Bone marrow (tissue), 2 donors: ENCODE results near the gene CNDP2.
A peak's percentile ranks its signal among the peaks of the same experiment; 100 is the strongest.
"Not testable (repeated sequence)": the region's sequence is repeated elsewhere in the genome, so short reads cannot be mapped to it uniquely, and the experiment has no call there.

Experiments used
- DNase-seq, 2 donors: peaks; one replicate each; lab custom pipeline; 2025; lab: John Stamatoyannopoulos, UW

CNDP2 gene

GRCh38 chr18:74517236-74517630, 21.1 kb downstream of the CNDP2 start:
- no peak for DNase-seq

- no peak for DNase-seq
Measured at GRCh38 chr18:74518456-74519295, 22.5 kb downstream of the CNDP2 start.

DNA sequence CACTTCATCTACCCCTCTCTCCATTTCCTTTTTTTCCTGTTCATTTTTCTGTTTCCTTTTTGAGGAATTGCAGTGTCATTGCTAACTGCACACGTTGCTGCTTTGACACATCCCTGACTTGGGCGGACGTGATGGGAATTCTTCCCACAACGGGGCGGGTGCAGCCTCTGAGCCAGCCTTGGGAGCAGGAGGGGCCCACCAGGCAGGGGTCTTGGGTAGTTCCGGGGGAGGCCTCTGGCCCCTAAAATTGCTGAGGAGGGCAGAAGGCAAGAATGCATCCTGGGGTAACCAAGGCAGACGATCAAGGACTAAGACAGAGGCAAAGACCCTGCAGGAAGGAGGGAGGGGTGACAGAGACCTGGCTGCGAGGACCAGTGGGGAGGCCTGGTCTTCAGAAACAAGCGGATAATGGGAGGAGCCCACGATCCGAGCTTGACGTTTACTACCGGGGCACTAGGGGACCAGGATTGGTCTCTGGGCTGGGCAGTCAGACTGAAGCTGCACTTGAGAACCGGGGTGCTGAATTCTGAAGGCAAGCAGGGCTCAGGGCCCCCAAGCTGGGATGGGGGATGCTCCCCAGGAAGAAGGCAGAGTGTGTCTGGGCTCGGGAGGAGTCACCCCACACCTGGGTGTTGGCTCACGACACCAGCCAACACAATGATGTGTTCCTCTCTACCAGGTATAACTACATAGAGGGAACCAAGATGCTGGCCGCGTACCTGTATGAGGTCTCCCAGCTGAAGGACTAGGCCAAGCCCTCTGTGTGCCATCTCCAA, 23.3 kb downstream of the CNDP2 start:
- DNase-seq: no peak

DNA sequence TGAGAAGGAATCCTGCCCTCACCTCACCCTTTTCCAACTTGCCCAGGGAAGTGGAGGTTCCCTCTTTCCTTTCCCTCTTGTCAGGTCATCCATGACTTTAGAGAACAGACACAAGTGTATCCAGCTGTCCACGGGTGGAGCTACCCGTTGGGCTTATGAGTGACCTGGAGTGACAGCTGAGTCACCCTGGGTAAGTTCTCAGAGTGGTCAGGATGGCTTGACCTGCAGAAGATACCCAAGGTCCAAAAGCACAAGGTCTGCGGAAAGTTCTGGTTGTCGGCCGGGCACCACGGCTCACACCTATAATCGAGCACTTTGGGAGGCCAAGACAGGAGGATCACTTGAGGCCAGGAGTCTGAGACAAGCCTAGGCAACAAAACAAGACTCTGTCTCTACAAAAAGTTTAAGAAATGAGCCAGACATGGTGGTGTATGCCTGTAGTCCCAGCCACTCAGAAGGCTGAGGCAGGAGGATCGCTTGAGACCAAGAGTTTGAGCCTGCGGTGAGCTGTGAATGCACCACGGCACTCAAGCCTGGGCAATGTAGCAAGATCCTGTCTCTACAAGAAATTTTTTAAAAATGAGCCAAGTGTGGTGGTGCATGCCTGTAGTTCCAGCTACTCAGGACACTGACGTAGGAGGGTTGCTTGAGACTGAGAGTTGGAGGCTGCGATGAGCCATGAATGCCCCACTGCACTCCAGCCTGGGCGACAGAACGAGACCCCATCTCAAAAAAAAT, 24.1 kb downstream of the CNDP2 start:
- no peak for DNase-seq

GRCh38 chr18:74521068-74521725, 25.0 kb downstream of the CNDP2 start:
- DNase-seq: no peak

DNA sequence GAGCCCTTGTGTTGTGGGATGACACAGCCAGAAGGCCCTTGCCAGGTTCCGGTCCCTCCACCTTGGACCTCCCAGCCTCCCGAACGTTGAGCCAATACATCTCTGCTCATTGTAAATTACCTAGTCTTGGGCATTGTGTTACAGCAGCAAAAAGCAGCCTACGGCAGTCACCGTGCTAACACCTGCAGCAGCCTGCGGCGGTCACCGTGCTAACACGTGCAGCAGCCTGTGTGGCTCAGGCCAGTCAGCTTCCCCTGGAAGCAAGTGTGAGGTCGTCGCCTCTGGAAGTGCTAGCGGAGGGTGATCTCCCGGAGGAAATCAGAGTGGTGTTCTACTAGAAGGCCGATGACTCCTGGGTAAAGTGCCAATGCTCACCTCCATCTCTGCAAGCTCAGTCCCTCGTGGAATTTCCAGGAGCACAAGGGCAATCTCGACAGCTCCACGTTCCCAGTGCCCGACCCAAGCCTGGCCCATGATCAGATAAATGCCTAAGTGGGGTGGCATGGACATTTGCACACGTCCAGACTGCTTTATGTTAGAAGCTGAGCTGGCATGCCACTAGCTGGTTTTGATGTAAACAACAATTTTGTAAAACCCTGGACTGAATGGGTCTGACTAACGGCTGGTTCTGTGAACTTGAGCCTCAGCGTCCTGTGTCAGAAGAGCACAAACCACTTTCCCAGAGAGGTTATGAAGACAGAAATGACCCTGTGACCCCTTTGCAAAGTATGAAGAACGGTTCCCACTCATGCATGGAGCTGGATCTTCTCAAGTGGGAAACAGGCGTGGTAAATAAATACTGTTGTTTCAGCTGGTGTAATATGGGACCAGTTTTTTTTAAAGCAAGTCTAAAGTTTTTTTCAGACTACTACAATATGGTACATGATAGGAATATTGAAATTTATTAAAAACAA, 26.7 kb downstream of the CNDP2 start:
- no peak for DNase-seq

GRCh38 chr18:74524097-74524496, 27.9 kb downstream of the CNDP2 start:
- DNase-seq: peak in 1 of 2 donors; percentile 85

GRCh38 chr18:74524915-74525314, 28.8 kb downstream of the CNDP2 start:
- not testable (repeated sequence) for DNase-seq

- no peak for DNase-seq
Measured at GRCh38 chr18:74525741-74526140, 29.6 kb downstream of the CNDP2 start.

DNA sequence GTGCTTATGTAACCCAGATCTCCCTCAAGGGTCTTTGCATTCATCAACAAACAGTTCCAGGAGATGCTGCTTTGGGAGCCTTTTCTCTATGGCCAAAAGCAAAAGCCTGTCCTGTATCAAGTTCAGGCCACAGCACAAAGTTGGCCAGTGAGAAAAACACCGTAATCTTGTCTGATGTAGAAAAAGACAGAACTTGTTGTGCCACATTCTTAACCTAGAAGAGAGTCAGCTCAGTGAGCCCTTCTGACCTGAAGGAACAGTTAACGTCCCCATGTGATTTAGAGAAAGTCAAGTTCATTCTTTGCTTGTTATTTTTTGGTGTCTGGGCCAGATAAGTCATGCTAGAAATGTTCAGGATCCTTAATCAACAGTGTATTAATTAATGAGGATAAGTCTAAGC, 30.3 kb downstream of the CNDP2 start:
- no peak for DNase-seq

GRCh38 chr18:74528478-74528877, 32.3 kb downstream of the CNDP2 start:
- DNase-seq: no peak

DNA sequence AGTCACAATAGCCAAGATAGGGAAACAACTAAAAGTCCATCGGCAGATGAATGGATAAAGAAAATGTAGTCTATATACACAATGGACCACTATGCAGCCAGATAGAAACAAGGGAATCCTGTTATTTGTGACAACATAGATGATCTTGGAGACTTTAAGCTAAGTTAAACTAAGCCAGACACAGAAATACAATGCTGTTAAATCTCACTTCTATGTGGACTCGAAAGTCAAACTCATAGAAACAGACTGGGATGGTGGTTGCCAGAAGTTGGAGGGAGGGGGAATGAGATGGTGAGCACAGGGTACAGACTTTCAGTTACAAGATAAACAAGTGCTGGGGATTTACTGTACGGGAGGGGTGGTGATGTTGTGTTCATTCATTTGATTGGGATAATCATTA, 32.8 kb downstream of the CNDP2 start:
- no peak for DNase-seq

- no peak for DNase-seq
Measured at GRCh38 chr18:74529378-74529777, 33.2 kb downstream of the CNDP2 start.

DNA sequence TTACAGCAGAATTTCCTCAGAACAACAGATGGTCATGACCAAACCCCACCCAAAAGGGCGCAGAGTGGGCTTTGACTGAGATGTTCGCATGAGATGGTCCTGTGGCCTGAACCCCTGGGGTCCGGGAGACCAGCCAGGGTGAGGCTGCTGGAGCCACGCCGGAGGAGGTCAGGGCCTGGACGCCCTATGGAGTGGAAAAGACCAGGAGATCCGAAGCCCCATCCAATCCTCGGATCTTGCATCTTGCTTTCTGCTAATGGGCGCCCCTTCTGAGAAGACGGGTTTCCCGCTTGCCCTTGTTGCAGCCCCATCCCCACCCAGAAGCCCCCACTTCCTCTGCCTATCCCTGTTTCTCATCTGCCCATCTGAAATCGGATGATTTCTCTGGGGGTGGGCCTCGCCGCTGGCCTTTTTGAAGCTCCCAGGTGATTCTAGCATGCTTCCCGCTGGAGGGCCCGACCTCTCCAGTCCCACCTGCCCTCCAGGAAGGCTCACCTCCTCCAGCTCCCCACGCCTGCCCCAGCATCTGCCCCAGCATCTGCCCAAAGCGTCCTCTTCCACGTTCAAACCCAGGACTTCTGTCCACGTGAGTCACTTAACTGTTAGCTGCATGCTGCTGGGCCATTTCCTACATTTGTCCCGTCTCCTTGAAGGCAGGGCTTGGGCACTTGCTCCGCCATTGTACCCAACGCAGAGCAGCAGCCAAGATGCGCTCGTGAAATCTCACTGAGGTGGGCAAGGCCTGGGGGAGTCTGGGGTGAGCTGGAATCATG, 33.8 kb downstream of the CNDP2 start:
- no peak for DNase-seq

GRCh38 chr18:74530584-74530862, 34.4 kb downstream of the CNDP2 start:
- DNase-seq: no peak

GRCh38 chr18:74531043-74531442, 34.9 kb downstream of the CNDP2 start:
- DNase-seq: no peak

DNA sequence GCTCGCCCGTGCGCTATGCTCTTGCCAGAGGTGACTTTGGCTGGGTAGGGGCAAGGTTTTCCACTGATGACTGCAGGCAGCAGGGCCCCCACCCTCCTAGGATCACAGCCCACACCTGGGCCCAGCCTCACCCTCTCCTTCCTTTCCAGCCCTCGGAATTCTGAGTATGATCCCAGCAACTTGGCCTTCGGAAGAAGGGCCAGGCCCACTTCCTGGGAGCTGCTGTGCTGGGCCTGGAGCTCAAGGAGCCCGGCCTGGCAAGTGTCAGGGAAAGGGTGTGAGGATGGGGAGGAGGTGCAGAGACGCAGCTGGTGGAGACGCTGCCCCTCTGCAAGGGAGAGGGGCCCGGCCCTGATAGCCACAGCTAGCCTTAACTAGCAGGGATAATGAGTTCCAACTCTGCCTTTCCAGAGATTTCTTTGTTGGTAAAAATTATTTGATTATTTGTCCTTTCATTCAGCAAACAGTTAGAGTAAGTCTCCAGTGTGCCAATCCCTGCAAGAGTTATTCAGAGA, 36.4 kb downstream of the CNDP2 start:
- no peak for DNase-seq

DNA sequence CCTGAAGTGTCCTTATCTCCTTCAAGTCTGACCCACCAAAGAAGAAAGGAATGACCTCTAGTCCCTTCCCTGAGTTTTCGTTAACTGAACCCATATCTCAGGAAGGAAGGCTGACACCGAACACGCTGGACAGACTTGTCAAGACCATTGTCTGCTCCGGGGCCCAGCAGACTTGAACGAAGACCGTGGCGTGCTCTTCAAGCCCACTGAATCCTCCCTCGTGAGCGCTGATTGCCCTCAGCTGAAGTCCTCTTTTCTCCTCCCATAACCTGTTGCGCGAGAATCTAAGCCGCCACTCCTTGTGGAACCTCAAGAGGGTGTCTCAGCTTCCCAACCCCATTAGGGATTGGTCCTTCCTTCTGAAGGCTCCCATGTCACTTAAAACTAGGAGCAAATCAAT, 37.5 kb downstream of the CNDP2 start:
- DNase-seq: no peak

GRCh38 chr18:74534150-74534969, 38.2 kb downstream of the CNDP2 start, which contains the start of gene CNDP1:
Gene CNDP1, plus strand, starts transcription at chr18:74534500. Its CDS starts 168 bp downstream, at chr18:74534668.
- DNase-seq: no peak
